Osteoblast (primary cell): ENCODE results near the gene APPBP2. TPM values are rescaled to one million over a fixed set of nuclear protein-coding genes. Genes with fewer than 3 reads are reported as not detected.

ENCODE experiments used
- DNase-seq: peaks from one replicate; pipeline ENCODE4 v3.0.0; 2011; ENCODE audit warnings: low spot score, mixed read lengths; ENCODE audit not compliant: insufficient read length; ENCODE audit errors: missing footprints
- H2AFZ ChIP-seq: 2 replicates; pipeline ENCODE4 v1.6.0; 2011; ENCODE audit warnings: mild to moderate bottlenecking, low read length
- H3K27ac ChIP-seq: 2 replicates; pipeline ENCODE4 v1.5.1; 2011; ENCODE audit warnings: mild to moderate bottlenecking, low read depth, low read length, moderate library complexity
- H3K27me3 ChIP-seq: 2 replicates; pipeline ENCODE4 v1.6.0; 2012; ENCODE audit warnings: mild to moderate bottlenecking, control low read depth, inconsistent platforms, low read length, moderate library complexity; ENCODE audit not compliant: insufficient read depth
- H3K36me3 ChIP-seq: 2 replicates; pipeline ENCODE4 v1.5.1; 2011; ENCODE audit warnings: mild to moderate bottlenecking, low read length, control low read depth, moderate library complexity; ENCODE audit not compliant: insufficient read depth
- H3K4me1 ChIP-seq: 2 replicates; pipeline ENCODE4 v1.5.1; 2011; ENCODE audit warnings: mild to moderate bottlenecking, low read length, control low read depth, moderate library complexity; ENCODE audit not compliant: insufficient read depth
- H3K4me2 ChIP-seq: 2 replicates; pipeline ENCODE4 v1.6.0; 2011; ENCODE audit warnings: mild to moderate bottlenecking, low read length; ENCODE audit not compliant: insufficient read depth
- H3K4me3 ChIP-seq: fragments of 200-600 bp; sonication (generic); 3 replicates; pipeline ENCODE4 v1.5.1; 2012; ENCODE audit warnings: mild to moderate bottlenecking, low read length, inconsistent platforms; ENCODE audit not compliant: insufficient read depth
- H3K79me2 ChIP-seq: 2 replicates; pipeline ENCODE4 v1.6.0; 2012; ENCODE audit warnings: mild to moderate bottlenecking, low read length, control low read depth, inconsistent platforms; ENCODE audit not compliant: insufficient read depth
- H3K9me3 ChIP-seq: 2 replicates; pipeline ENCODE4 v1.5.1; 2011; ENCODE audit warnings: low read depth, low read length, control low read depth
- H4K20me1 ChIP-seq: 2 replicates; pipeline ENCODE4 v1.6.0; 2012; ENCODE audit warnings: mild to moderate bottlenecking, low read length, control low read depth; ENCODE audit not compliant: insufficient read depth
- CTCF ChIP-seq: IDR thresholded peaks from 2 replicates; pipeline ENCODE4 v1.5.1; 2011; ENCODE audit warnings: mild to moderate bottlenecking, low read depth, low read length, moderate library complexity; ENCODE audit errors: extremely low read depth
- total RNA-seq: library from RNA; depleted of rRNA; stranded (reverse); fragments of >200 nt; gene quantifications from 2 replicates; pipeline ENCODE4 v1.2.3, GENCODE V29; 2012

APPBP2 gene
- total RNA-seq, result 49.2 and 49.9 TPM in 2 replicates

- Histone ChIP-seq H3K36me3 (no peaks in the 10 kb centered on the region), H3K27ac (peak within 1 kb of the TSS; percentile 92), H3K27me3 (no peaks in the 10 kb centered on the region), H3K79me2 (peaks cover 60% of the 10 kb centered on the region), H2AFZ (peak within 1 kb of the TSS; percentile 83), H3K9me3 (no peaks in the 10 kb centered on the region), H3K4me3 (peak within 1 kb of the TSS; percentile 87), H3K4me2 (peak within 1 kb of the TSS; percentile 89), H3K4me1 (peaks cover 14% of the 10 kb centered on the region), H4K20me1 (peaks cover 41% of the 10 kb centered on the region)
- peak; percentile 91 for DNase-seq
- TF ChIP-seq CTCF, result no peak
Measured at GRCh38 chr17:60525685-60526514, at the start of gene APPBP2. Gene APPBP2, minus strand, starts transcription at chr17:60526242. Its CDS starts 311 bp downstream, at chr17:60525931.

GRCh38 chr17:60573236-60574051, 47.4 kb upstream of the APPBP2 start:
- H3K36me3 ChIP-seq, result no peaks in the 10 kb centered on the region
- TF ChIP-seq CTCF, result no peak
- H3K79me2 ChIP-seq, result no peaks in the 10 kb centered on the region
- no peak for DNase-seq
- H3K4me1 ChIP-seq, result peaks cover 23% of the 10 kb centered on the region
- H3K9me3 ChIP-seq, result no peaks in the 10 kb centered on the region
- H3K4me3 ChIP-seq, result no peak overlapping the region
- H3K27me3 ChIP-seq, result no peaks in the 10 kb centered on the region
- no peaks in the 10 kb centered on the region for H4K20me1 ChIP-seq
- peak overlapping the region; percentile 79 for H3K27ac ChIP-seq
- peak overlapping the region; percentile 49 for H3K4me2 ChIP-seq
- H2AFZ ChIP-seq, result no peak overlapping the region

- Histone ChIP-seq H4K20me1 (no peaks in the 10 kb centered on the region), H3K36me3 (no peaks in the 10 kb centered on the region), H3K79me2 (no peaks in the 10 kb centered on the region), H3K9me3 (no peaks in the 10 kb centered on the region), H2AFZ (no peak overlapping the region), H3K4me3 (no peak overlapping the region), H3K4me1 (no peaks in the 10 kb centered on the region), H3K27ac (no peak overlapping the region), H3K27me3 (no peaks in the 10 kb centered on the region), H3K4me2 (no peak overlapping the region)
- TF ChIP-seq CTCF, result no peak
- DNase-seq, result no peak
Measured at GRCh38 chr17:60565233-60565632, 39.2 kb upstream of the APPBP2 start.

GRCh38 chr17:60563743-60564142, 37.7 kb upstream of the APPBP2 start:
- TF ChIP-seq CTCF, result no peak

More at GRCh38 chr17:60563743-60564142, 37.7 kb upstream of the APPBP2 start:
- H3K27ac ChIP-seq, result no peak overlapping the region
- DNase-seq, result no peak
- no peaks in the 10 kb centered on the region for H3K4me1 ChIP-seq
- no peak overlapping the region for H3K4me2 ChIP-seq
- H3K36me3 ChIP-seq, result no peaks in the 10 kb centered on the region
- no peaks in the 10 kb centered on the region for H4K20me1 ChIP-seq
- no peak overlapping the region for H3K4me3 ChIP-seq
- no peaks in the 10 kb centered on the region for H3K9me3 ChIP-seq
- no peaks in the 10 kb centered on the region for H3K27me3 ChIP-seq
- no peak overlapping the region for H2AFZ ChIP-seq
- H3K79me2 ChIP-seq, result no peaks in the 10 kb centered on the region
